Gastrocnemius medialis (tissue), 4 donors: Measurements from ENCODE around the gene TMEM26. TPM values are rescaled to one million over a fixed set of nuclear protein-coding genes. Genes with fewer than 3 reads are reported as not detected.

Source experiments
- ATAC-seq, 2 donors: fragments of 150-250 bp; one replicate each; pipeline ENCODE4 v1.9.1; 2016
- DNase-seq, 2 donors: peaks; one replicate each; pipeline ENCODE4 v3.0.0-alpha.2; 2019
- H3K27ac ChIP-seq, 4 donors: fragments of 200-600 bp; sonication (generic); 1 replicate in 1 of 4; 2 replicates in 3 of 4; pipeline ENCODE4 v1.5.1; 2016 to 2018; ENCODE audit warnings: mild to moderate bottlenecking in 2 of 4, moderate library complexity in 1 of 4
- H3K27me3 ChIP-seq, 3 donors: fragments of 200-600 bp; sonication (generic) in 2 of 3; 1 replicate in 1 of 3; 2 replicates in 2 of 3; pipeline versions ENCODE4 v1.5.1 to v1.6.0; 2016 to 2019; ENCODE audit warnings: mild to moderate bottlenecking in 1 of 3, moderate library complexity in 1 of 3
- H3K36me3 ChIP-seq, 2 donors: fragments of 200-600 bp; sonication (generic) in 1 of 2; one replicate each; pipeline ENCODE4 v1.5.1; 2017 to 2018
- H3K4me1 ChIP-seq, 2 donors: fragments of 200-600 bp; sonication (generic) in 1 of 2; one replicate each; pipeline ENCODE4 v1.5.1; 2016 to 2017; ENCODE audit warnings: mild to moderate bottlenecking in 2 of 2
- H3K4me3 ChIP-seq, 4 donors: fragments of 200-600 bp; sonication (generic) in 3 of 4; 1 replicate in 1 of 4; 2 replicates in 3 of 4; pipeline ENCODE4 v1.5.1; 2016 to 2019; ENCODE audit warnings: mild to moderate bottlenecking in 2 of 4
- H3K9me3 ChIP-seq, 3 donors: fragments of 200-600 bp; sonication (generic) in 2 of 3; 1 replicate in 1 of 3; 2 replicates in 2 of 3; pipeline ENCODE4 v1.5.1; 2016 to 2019
- POLR2A ChIP-seq, 2 donors: fragments of 450-650 bp; IDR thresholded peaks; one replicate each; pipeline ENCODE4 v1.6.1; 2017; ENCODE audit warnings: antibody characterized with exemption in 2 of 2, mild to moderate bottlenecking in 2 of 2, moderate library complexity in 2 of 2
- in situ Hi-C, 4 donors: fragments of 200-750 bp; cut with MboI; loops; one replicate each; pipeline versions ENCODE4 v1.15.0 to v1.8.0; 2017; ENCODE audit warnings: low sequenced_read_pairs in 4 of 4
- intact Hi-C: fragments of 100-400 bp; cut with DNase I; formaldehyde crosslinking; loops from one replicate; pipeline ENCODE4 v1.15.1; 2023; ENCODE audit warnings: low total_unique reads
- total RNA-seq, 4 donors: library from RNA; depleted of rRNA; stranded (reverse); fragments of >200 nt; gene quantifications; one replicate each; pipeline versions ENCODE4 v1.1.0 to v1.2.3, GENCODE V29; 2016
- TF ChIP-seq, protein P1 (sequence below), 5 experiments: fragments of 450-650 bp in 3 of 5; fragments of 200-600 bp in 2 of 5; sonication (generic) in 2 of 5; IDR thresholded peaks in 4 of 5; conservative IDR thresholded peaks in 1 of 5; 1 replicate in 4 of 5; 2 replicates in 1 of 5; pipeline ENCODE4 v1.5.1; 2016 to 2019; ENCODE audit warnings: antibody characterized with exemption in 5 of 5, mild to moderate bottlenecking in 3 of 5, moderate library complexity in 3 of 5

The TMEM26 gene
- total RNA-seq, 4 donors from 2014 or later = 0.18 TPM; not detected in 3

DNA sequence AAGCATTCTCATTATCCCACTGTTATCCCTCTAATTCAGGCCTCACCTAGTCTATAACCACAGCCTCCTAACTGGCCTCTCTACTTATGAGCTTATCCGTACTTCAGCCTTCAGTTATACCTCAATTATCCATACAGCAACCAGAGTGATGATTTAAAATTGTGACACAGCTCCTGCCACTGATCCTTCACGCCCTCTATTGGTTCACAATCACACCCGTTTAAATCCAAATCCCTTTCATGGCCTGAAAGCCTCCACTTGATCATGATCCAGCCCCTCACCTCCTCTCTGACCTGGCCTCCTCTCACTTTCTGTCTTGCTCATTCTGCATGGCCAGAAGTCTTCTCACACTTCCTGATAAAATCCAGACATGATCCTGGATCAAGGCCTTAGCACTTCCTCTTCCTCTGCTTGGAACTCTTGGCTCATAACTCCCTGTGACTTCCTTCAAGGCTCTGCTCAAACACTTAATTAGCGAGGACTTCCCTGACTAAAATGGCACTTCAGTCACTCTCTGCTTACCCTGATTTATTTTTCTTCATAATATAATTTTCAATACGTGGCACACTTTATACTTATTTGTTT lies 19.0 kb upstream of the TMEM26 start:
- Histone ChIP-seq H3K4me1 (no peaks in the 10 kb centered on the region), H3K27ac (no peak overlapping the region), H3K36me3 (no peaks in the 10 kb centered on the region), H3K4me3 (no peak overlapping the region), H3K9me3 (no peaks in the 10 kb centered on the region), H3K27me3 (no peaks in the 10 kb centered on the region)
- intact Hi-C loops (no loop called here), in situ Hi-C loops (no loop called here)
- ATAC-seq (no peak), DNase-seq (no peak)
- TF ChIP-seq POLR2A (IDR thresholded peaks at IDR 0.05) = no peak
- TF ChIP-seq, protein P1, sequence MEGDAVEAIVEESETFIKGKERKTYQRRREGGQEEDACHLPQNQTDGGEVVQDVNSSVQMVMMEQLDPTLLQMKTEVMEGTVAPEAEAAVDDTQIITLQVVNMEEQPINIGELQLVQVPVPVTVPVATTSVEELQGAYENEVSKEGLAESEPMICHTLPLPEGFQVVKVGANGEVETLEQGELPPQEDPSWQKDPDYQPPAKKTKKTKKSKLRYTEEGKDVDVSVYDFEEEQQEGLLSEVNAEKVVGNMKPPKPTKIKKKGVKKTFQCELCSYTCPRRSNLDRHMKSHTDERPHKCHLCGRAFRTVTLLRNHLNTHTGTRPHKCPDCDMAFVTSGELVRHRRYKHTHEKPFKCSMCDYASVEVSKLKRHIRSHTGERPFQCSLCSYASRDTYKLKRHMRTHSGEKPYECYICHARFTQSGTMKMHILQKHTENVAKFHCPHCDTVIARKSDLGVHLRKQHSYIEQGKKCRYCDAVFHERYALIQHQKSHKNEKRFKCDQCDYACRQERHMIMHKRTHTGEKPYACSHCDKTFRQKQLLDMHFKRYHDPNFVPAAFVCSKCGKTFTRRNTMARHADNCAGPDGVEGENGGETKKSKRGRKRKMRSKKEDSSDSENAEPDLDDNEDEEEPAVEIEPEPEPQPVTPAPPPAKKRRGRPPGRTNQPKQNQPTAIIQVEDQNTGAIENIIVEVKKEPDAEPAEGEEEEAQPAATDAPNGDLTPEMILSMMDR (IDR thresholded peaks at IDR 0.05 in 4 of 5, conservative IDR thresholded peaks at IDR 0.05 in 1 of 5) = no peak

DNA sequence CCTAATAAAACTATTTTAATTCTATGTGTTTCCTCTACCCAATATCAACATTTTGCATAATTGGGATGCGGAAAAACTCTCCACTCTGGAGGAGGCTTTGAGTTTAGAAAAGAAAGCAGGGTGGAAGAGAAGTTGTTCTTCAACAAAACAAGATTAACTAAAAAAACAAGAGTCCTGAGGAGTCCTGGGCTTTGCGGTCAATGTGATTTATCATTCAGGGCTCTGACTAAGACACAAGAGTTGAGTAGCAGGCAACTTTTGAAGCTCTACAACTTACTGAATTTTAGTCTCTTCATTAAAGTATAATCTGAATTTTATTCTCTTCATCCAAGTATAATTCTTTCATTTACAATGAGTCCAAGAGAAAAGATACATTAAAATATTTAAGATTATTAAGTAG lies 18.3 kb upstream of the TMEM26 start:
- H3K4me1 ChIP-seq = no peaks in the 10 kb centered on the region
- H3K27me3 ChIP-seq = no peaks in the 10 kb centered on the region
- TF ChIP-seq, protein P1 (IDR thresholded peaks at IDR 0.05 in 4 of 5, conservative IDR thresholded peaks at IDR 0.05 in 1 of 5) = no peak
- no peak for TF ChIP-seq POLR2A (IDR thresholded peaks at IDR 0.05)
- in situ Hi-C loops = no loop called here
- intact Hi-C loops = no loop called here
- ATAC-seq (no peak), DNase-seq (no peak)
- no peaks in the 10 kb centered on the region for H3K36me3 ChIP-seq
- no peak overlapping the region for H3K4me3 ChIP-seq
- H3K9me3 ChIP-seq = no peaks in the 10 kb centered on the region
- no peak overlapping the region for H3K27ac ChIP-seq

DNA sequence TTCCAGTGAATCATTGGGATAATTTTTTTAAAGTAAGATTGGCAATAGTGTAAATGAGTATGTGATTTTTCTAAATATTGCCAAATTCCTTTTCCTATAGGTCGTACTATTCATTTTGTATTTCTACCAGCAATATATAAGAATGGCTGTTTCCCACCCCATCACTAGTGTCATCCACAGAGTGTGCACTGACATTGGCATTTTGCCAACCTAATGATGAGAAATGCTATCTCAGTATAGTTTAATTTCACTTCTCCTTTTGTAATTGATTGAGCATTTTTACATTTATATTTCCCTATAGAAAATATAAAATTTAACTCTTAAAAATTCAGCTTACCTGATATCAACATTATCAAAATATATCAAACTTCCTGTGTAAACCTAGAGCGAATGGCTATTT lies 17.6 kb upstream of the TMEM26 start:
- Histone ChIP-seq H3K4me1 (no peaks in the 10 kb centered on the region), H3K27me3 (no peaks in the 10 kb centered on the region), H3K9me3 (no peaks in the 10 kb centered on the region), H3K27ac (no peak overlapping the region), H3K36me3 (no peaks in the 10 kb centered on the region), H3K4me3 (no peak overlapping the region)
- no peak for ATAC-seq
- in situ Hi-C loops (no loop called here), intact Hi-C loops (no loop called here)
- no peak for DNase-seq
- TF ChIP-seq, protein P1 (IDR thresholded peaks at IDR 0.05 in 4 of 5, conservative IDR thresholded peaks at IDR 0.05 in 1 of 5) = no peak
- TF ChIP-seq POLR2A (IDR thresholded peaks at IDR 0.05) = no peak

DNA sequence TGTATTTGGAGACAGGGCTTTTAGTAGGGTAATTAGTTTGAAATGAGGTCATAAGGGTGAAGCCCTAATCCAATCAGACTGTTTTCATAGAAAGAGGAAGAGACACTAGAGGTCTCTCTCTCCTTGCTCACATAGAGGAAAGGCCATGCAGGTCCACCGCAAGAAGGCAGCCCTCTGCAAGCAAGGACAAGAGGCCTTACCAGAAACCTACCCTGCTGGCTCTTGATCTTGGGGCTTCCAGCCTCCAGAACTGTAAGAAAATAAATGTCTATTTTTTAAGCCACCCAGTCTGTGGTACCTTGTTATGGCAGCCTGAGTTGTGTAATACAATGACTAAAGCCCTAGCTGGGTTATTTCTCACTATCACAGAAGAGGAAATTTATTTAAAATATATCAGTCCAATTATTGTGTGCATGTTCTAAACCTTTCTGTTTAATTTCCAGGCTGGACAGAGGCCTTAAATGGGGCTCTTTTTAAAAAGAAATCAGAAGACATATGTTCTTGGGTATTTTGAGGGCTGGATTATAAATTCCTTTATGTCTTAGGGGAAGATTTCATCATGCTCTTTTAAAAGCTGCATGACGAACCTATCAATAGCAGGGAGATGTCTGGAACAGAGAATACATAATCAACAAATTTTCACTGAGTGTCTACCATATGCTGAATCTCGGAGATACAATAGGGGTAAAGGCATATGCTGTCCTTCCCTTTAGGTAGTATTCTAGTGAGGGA lies 12.9 kb upstream of the TMEM26 start:
- no peaks in the 10 kb centered on the region for H3K36me3 ChIP-seq
- DNase-seq (no peak), ATAC-seq (no peak)
- in situ Hi-C loops = no loop called here
- no peaks in the 10 kb centered on the region for H3K27me3 ChIP-seq
- no peaks in the 10 kb centered on the region for H3K9me3 ChIP-seq
- H3K4me1 ChIP-seq = no peaks in the 10 kb centered on the region
- intact Hi-C loops = no loop called here
- no peak overlapping the region for H3K4me3 ChIP-seq
- no peak for TF ChIP-seq POLR2A (IDR thresholded peaks at IDR 0.05)
- TF ChIP-seq, protein P1 (IDR thresholded peaks at IDR 0.05 in 4 of 5, conservative IDR thresholded peaks at IDR 0.05 in 1 of 5) = no peak
- no peak overlapping the region for H3K27ac ChIP-seq
